GM12878 (cell line): ENCODE data around the gene SETBP1. TPM values are rescaled to one million over a fixed set of nuclear protein-coding genes. Genes with fewer than 3 reads are reported as not detected.

Experiments used
- ATAC-seq: fragments of 200-7000 bp; cut with Tn5 transposase; 3 replicates; pipeline ENCODE4 v1.9.1; 2020; ENCODE audit warnings: mild to moderate bottlenecking, moderate library complexity
- BruUV-seq: library from RNA; stranded (reverse); fragments of 400-500 nt; replicated peaks from 2 replicates; lab custom pipeline; 2021; lab: Mats Ljungman, UMichigan
- CTCF ChIA-PET: fragments of 300-600 bp; sonication (Branson Sonifier 250); formaldehyde crosslinking; extraction: SDS; loops from one replicate; lab custom pipeline; 2021; ENCODE audit warnings: inconsistent platforms; lab: Yijun Ruan, JAX
- POLR2A ChIA-PET: fragments of 350-600 bp; formaldehyde crosslinking; extraction: SDS; loops from one replicate; lab custom pipeline; 2021; ENCODE audit warnings: inconsistent platforms; lab: Charles Lee
- RAD21 ChIA-PET: fragments of 300-600 bp; sonication (Branson Sonifier 250); formaldehyde crosslinking; loops from one replicate; lab custom pipeline; 2023; ENCODE audit warnings: antibody characterized with exemption; ENCODE audit not compliant: unreplicated experiment; lab: Charles Lee
- SMC1A ChIA-PET: fragments of 300-600 bp; sonication (Branson Sonifier 250); formaldehyde crosslinking; loops from one replicate; lab custom pipeline; 2023; ENCODE audit not compliant: unreplicated experiment, uncharacterized antibody; lab: Charles Lee
- DNase-seq: peaks from one replicate; pipeline ENCODE4 v3.0.0-alpha.2; 2011; ENCODE audit warnings: low read depth, low spot score
- FAIRE-seq: peaks from 3 replicates; lab custom pipeline; 2011; peaks lifted over from hg19 to GRCh38; lab: Jason Lieb, UNC
- H2AFZ ChIP-seq: 2 replicates; pipeline ENCODE4 v1.6.0; 2011; ENCODE audit warnings: low read depth, low read length, control low read depth; ENCODE audit not compliant: control insufficient read depth
- H3K27ac ChIP-seq: 2 replicates; pipeline ENCODE4 v1.5.1; 2011; ENCODE audit warnings: control low read depth; ENCODE audit not compliant: control insufficient read depth, insufficient read depth
- H3K27me3 ChIP-seq, 2 experiments: replicated peaks in 1 of 2; 2 replicates each; pipeline versions ENCODE4 v1.6.0 to v1.6.1; 2011; ENCODE audit warnings: low read length in 1 of 2; ENCODE audit not compliant: control insufficient read depth in 2 of 2, insufficient read depth in 2 of 2
- H3K36me3 ChIP-seq, 2 experiments: 2 replicates each; pipeline ENCODE4 v1.5.1; 2011; ENCODE audit warnings: low read length in 1 of 2; ENCODE audit not compliant: control insufficient read depth in 2 of 2, insufficient read depth in 2 of 2
- H3K4me1 ChIP-seq: 2 replicates; pipeline ENCODE4 v1.6.1; 2011; ENCODE audit warnings: mild to moderate bottlenecking, low read length, moderate library complexity, mixed read lengths; ENCODE audit not compliant: control insufficient read depth, insufficient read depth
- H3K4me2 ChIP-seq: 2 replicates; pipeline ENCODE4 v1.6.0; 2011; ENCODE audit warnings: control low read depth; ENCODE audit not compliant: control insufficient read depth, insufficient read depth
- H3K4me3 ChIP-seq: fragments of 200-600 bp; sonication (generic); 2 replicates; pipeline ENCODE4 v1.5.1; 2016
- H3K79me2 ChIP-seq: 2 replicates; pipeline ENCODE4 v1.6.0; 2011; ENCODE audit warnings: low read length; ENCODE audit not compliant: control insufficient read depth, insufficient read depth
- H3K9ac ChIP-seq: 2 replicates; pipeline ENCODE4 v1.8.0; 2011; ENCODE audit warnings: low read length, control low read depth, mixed read lengths; ENCODE audit not compliant: control insufficient read depth, insufficient read depth
- H3K9me3 ChIP-seq: replicated peaks from 3 replicates; pipeline ENCODE4 v1.5.1; 2011; ENCODE audit warnings: mild to moderate bottlenecking, low read length; ENCODE audit not compliant: control insufficient read depth, insufficient read depth
- H4K20me1 ChIP-seq: 2 replicates; pipeline ENCODE4 v1.6.0; 2011; ENCODE audit not compliant: control insufficient read depth, insufficient read depth
- CEBPZ ChIP-seq: fragments of 150-350 bp; IDR thresholded peaks from 2 replicates; pipeline ENCODE4 v1.6.1; 2016; ENCODE audit warnings: low read depth, low read length
- CHD1 ChIP-seq: IDR thresholded peaks from 2 replicates; pipeline ENCODE4 v1.6.1; 2012; ENCODE audit warnings: low read depth, low read length, improper control_type of control experiment
- CHD2 ChIP-seq: IDR thresholded peaks from 2 replicates; pipeline ENCODE4 v1.6.1; 2011; ENCODE audit warnings: low read depth, low read length, improper control_type of control experiment, borderline replicate concordance
- E2F4 ChIP-seq: IDR thresholded peaks from 2 replicates; pipeline ENCODE4 v1.6.1; 2012; ENCODE audit warnings: low read depth, low read length, improper control_type of control experiment
- ESRRA ChIP-seq: IDR thresholded peaks from 2 replicates; pipeline ENCODE4 v1.6.1; 2012; ENCODE audit warnings: mild to moderate bottlenecking, low read length, improper control_type of control experiment
- IKZF1 ChIP-seq: fragments of 450-650 bp; conservative IDR thresholded peaks from 2 replicates; pipeline ENCODE4 v1.6.1; 2017; ENCODE audit warnings: antibody characterized with exemption, mild to moderate bottlenecking
- KLF5 ChIP-seq: fragments of 450-650 bp; IDR thresholded peaks from 2 replicates; pipeline ENCODE4 v1.6.1; 2014; ENCODE audit warnings: mild to moderate bottlenecking; ENCODE audit not compliant: partially characterized antibody
- MEF2B ChIP-seq: fragments of 450-650 bp; IDR thresholded peaks from 2 replicates; pipeline ENCODE4 v1.6.1; 2018; ENCODE audit warnings: mild to moderate bottlenecking, moderate library complexity; ENCODE audit not compliant: partially characterized antibody, poor library complexity, severe bottlenecking
- MTA3 ChIP-seq: IDR thresholded peaks from 2 replicates; pipeline ENCODE4 v1.6.1; 2012; ENCODE audit warnings: low read length, inconsistent platforms, borderline replicate concordance
- POLR2A ChIP-seq: IDR thresholded peaks from 2 replicates; pipeline ENCODE4 v1.6.1; 2011; ENCODE audit warnings: low read depth, mild to moderate bottlenecking, low read length
- TCF3 ChIP-seq: IDR thresholded peaks from 2 replicates; pipeline ENCODE4 v1.6.1; 2012; ENCODE audit warnings: low read depth, mild to moderate bottlenecking, low read length, borderline replicate concordance; ENCODE audit not compliant: insufficient read depth
- ZBTB33 ChIP-seq: fragments of 450-650 bp; IDR thresholded peaks from 2 replicates; pipeline ENCODE4 v1.6.1; 2017; ENCODE audit warnings: mild to moderate bottlenecking
- ZNF217 ChIP-seq: fragments of 450-650 bp; IDR thresholded peaks from 2 replicates; pipeline ENCODE4 v1.6.1; 2017; ENCODE audit warnings: antibody characterized with exemption, mild to moderate bottlenecking
- WGBS: methylation state at CpG from one replicate; pipeline ENCODE4 v1.1.6; 2016; ENCODE audit warnings: low lambda C conversion rate; ENCODE audit not compliant: insufficient replicate concordance, insufficient coverage; ENCODE audit errors: missing lambda C conversion rate; 5-methylcytosine and 5-hydroxymethylcytosine counted together
- in situ Hi-C: fragments of 300-500 bp; cut with MboI; formaldehyde crosslinking; loops from 9 replicates; pipeline ENCODE4 v1.14.3; 2018; ENCODE audit warnings: mixed read lengths
- intact Hi-C: fragments of 100-400 bp; cut with micrococcal nuclease; formaldehyde crosslinking; loops from one replicate; pipeline ENCODE4 v1.14.2; 2022; ENCODE audit not compliant: unreplicated experiment
- polyA plus RNA-seq, 11 experiments: library from polyadenylated mRNA; depleted of rRNA in 4 of 11; unstranded in 6 of 11; stranded (reverse) in 5 of 11; fragments of >200 nt; fragmentation: Nextera tagmentation in 4 of 11; fragmentation: Illumina TruSeq in 1 of 11; extraction: Ambion mirVana in 4 of 11; extraction: Trizol in 1 of 11; gene quantifications; 1 replicate in 1 of 11; 2 replicates in 10 of 11; pipeline versions ENCODE4 v1.2.1 to v1.2.3, GENCODE V29; 2011 to 2016; ENCODE audit warnings: inconsistent platforms in 2 of 11, missing spikeins in 2 of 11, low read depth in 1 of 11
- total RNA-seq, 4 experiments: library from RNA; depleted of rRNA in 3 of 4; stranded (reverse); fragments of >200 nt in 3 of 4; fragmentation: Illumina TruSeq in 1 of 4; extraction: Trizol in 1 of 4; gene quantifications; 2 replicates each; pipeline versions ENCODE4 v1.2.1 to v1.2.3, GENCODE V29; 2013 to 2021
- TF ChIP-seq, protein P1 (sequence below): IDR thresholded peaks from 2 replicates; pipeline ENCODE4 v1.6.1; 2012; ENCODE audit warnings: mild to moderate bottlenecking, low read depth, low read length

SETBP1 gene
- total and polyA plus RNA-seq, 10 of the 15 experiments (the other 5 are each of a cell fraction or from before 2014, with no cell fraction given): 0.99 to 29.7 (median 8.3) TPM

GRCh38 chr18:45015788-45016128 is 335.1 kb downstream of the SETBP1 start:
- no peak overlapping the region for H3K9ac ChIP-seq
- H3K4me2 ChIP-seq: no peak overlapping the region
- ChIA-PET RAD21 (no interaction called here), POLR2A (no interaction called here), SMC1A (interaction anchor here (1.0 kb wide), 1 partner anchor 14 kb away, joined by 3 read pairs; no protein-coding TSS in a partner anchor), CTCF (no interaction called here)
- TF ChIP-seq ESRRA: no peak
- no peak for TF ChIP-seq POLR2A
- no peak for TF ChIP-seq MTA3
- TF ChIP-seq IKZF1: no peak
- no peak for TF ChIP-seq TCF3
- no peak for TF ChIP-seq CHD1
- TF ChIP-seq ZBTB33: no peak
- TF ChIP-seq KLF5: no peak
- TF ChIP-seq CEBPZ: no peak
- TF ChIP-seq, protein P1, sequence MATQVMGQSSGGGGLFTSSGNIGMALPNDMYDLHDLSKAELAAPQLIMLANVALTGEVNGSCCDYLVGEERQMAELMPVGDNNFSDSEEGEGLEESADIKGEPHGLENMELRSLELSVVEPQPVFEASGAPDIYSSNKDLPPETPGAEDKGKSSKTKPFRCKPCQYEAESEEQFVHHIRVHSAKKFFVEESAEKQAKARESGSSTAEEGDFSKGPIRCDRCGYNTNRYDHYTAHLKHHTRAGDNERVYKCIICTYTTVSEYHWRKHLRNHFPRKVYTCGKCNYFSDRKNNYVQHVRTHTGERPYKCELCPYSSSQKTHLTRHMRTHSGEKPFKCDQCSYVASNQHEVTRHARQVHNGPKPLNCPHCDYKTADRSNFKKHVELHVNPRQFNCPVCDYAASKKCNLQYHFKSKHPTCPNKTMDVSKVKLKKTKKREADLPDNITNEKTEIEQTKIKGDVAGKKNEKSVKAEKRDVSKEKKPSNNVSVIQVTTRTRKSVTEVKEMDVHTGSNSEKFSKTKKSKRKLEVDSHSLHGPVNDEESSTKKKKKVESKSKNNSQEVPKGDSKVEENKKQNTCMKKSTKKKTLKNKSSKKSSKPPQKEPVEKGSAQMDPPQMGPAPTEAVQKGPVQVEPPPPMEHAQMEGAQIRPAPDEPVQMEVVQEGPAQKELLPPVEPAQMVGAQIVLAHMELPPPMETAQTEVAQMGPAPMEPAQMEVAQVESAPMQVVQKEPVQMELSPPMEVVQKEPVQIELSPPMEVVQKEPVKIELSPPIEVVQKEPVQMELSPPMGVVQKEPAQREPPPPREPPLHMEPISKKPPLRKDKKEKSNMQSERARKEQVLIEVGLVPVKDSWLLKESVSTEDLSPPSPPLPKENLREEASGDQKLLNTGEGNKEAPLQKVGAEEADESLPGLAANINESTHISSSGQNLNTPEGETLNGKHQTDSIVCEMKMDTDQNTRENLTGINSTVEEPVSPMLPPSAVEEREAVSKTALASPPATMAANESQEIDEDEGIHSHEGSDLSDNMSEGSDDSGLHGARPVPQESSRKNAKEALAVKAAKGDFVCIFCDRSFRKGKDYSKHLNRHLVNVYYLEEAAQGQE: no peak
- no peak for TF ChIP-seq MEF2B
- no peak for TF ChIP-seq E2F4
- no peak for TF ChIP-seq ZNF217
- TF ChIP-seq CHD2: no peak
- no peaks in the 10 kb centered on the region for H4K20me1 ChIP-seq
- ATAC-seq (no peak), DNase-seq (no peak), FAIRE-seq (no peak)
- H3K36me3 ChIP-seq: no peaks in the 10 kb centered on the region; a peak in 1 of 4 replicates
- WGBS: 100% methylated on average over 1 of the region's 1 CpG
- no peak overlapping the region for H3K4me3 ChIP-seq
- in situ Hi-C loops: loop anchor here (25.0 kb wide), 1 partner anchor 197 kb away; no protein-coding TSS in a partner anchor
- H3K27me3 ChIP-seq: no peaks in the 10 kb centered on the region
- no peaks in the 10 kb centered on the region for H3K4me1 ChIP-seq
- no TSS peak for BruUV-seq
- no peak overlapping the region for H3K27ac ChIP-seq
- no peaks in the 10 kb centered on the region for H3K9me3 ChIP-seq
- H2AFZ ChIP-seq: no peak overlapping the region
- H3K79me2 ChIP-seq: no peaks in the 10 kb centered on the region
- intact Hi-C loops: no loop called here
